HL-60 (cell line): ENCODE data around the gene EIF2B5.

Source experiments
- GABPA ChIP-seq: IDR thresholded peaks from 2 replicates; pipeline ENCODE4 v1.6.1; 2012; ENCODE audit warnings: low read depth
- POLR2AphosphoS5 ChIP-seq: IDR thresholded peaks from 2 replicates; pipeline ENCODE4 v1.6.1; 2012; ENCODE audit warnings: low read depth
- SPI1 ChIP-seq: IDR thresholded peaks from 2 replicates; pipeline ENCODE4 v1.6.1; 2012; ENCODE audit warnings: low read depth, mild to moderate bottlenecking, borderline replicate concordance
- TF ChIP-seq, protein P1 (sequence below): IDR thresholded peaks from one replicate; pipeline ENCODE4 v1.5.1; 2011; ENCODE audit warnings: low read length, control low read depth, inconsistent platforms; ENCODE audit not compliant: insufficient read depth
- TF ChIP-seq, protein P2 (sequence below): IDR thresholded peaks from 2 replicates; pipeline ENCODE4 v1.6.1; 2012; ENCODE audit warnings: low read depth; ENCODE audit not compliant: insufficient replicate concordance

DNA sequence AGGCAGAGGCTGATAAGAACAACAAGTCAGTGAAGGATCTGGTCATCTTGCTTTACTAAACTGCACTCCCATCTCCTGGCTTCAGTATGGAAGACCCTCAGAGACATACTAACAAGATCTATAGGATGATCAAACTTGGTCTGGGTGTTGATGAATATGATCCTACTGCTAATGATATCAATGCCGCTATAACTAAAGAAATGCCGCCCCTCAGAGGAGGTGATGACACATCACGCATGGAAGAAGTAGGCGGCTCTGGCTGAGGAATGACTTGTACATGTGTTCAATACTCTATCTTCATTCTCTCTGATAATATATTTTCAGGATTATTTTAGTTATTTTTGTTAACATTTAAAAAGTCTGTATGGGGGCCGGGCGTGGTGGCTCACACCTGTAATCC lies 17.5 kb upstream of the EIF2B5 start:
- TF ChIP-seq SPI1 (no peak), GABPA (no peak), POLR2AphosphoS5 (no peak)
- TF ChIP-seq, protein P1, sequence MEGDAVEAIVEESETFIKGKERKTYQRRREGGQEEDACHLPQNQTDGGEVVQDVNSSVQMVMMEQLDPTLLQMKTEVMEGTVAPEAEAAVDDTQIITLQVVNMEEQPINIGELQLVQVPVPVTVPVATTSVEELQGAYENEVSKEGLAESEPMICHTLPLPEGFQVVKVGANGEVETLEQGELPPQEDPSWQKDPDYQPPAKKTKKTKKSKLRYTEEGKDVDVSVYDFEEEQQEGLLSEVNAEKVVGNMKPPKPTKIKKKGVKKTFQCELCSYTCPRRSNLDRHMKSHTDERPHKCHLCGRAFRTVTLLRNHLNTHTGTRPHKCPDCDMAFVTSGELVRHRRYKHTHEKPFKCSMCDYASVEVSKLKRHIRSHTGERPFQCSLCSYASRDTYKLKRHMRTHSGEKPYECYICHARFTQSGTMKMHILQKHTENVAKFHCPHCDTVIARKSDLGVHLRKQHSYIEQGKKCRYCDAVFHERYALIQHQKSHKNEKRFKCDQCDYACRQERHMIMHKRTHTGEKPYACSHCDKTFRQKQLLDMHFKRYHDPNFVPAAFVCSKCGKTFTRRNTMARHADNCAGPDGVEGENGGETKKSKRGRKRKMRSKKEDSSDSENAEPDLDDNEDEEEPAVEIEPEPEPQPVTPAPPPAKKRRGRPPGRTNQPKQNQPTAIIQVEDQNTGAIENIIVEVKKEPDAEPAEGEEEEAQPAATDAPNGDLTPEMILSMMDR, result no peak
- TF ChIP-seq, protein P2, sequence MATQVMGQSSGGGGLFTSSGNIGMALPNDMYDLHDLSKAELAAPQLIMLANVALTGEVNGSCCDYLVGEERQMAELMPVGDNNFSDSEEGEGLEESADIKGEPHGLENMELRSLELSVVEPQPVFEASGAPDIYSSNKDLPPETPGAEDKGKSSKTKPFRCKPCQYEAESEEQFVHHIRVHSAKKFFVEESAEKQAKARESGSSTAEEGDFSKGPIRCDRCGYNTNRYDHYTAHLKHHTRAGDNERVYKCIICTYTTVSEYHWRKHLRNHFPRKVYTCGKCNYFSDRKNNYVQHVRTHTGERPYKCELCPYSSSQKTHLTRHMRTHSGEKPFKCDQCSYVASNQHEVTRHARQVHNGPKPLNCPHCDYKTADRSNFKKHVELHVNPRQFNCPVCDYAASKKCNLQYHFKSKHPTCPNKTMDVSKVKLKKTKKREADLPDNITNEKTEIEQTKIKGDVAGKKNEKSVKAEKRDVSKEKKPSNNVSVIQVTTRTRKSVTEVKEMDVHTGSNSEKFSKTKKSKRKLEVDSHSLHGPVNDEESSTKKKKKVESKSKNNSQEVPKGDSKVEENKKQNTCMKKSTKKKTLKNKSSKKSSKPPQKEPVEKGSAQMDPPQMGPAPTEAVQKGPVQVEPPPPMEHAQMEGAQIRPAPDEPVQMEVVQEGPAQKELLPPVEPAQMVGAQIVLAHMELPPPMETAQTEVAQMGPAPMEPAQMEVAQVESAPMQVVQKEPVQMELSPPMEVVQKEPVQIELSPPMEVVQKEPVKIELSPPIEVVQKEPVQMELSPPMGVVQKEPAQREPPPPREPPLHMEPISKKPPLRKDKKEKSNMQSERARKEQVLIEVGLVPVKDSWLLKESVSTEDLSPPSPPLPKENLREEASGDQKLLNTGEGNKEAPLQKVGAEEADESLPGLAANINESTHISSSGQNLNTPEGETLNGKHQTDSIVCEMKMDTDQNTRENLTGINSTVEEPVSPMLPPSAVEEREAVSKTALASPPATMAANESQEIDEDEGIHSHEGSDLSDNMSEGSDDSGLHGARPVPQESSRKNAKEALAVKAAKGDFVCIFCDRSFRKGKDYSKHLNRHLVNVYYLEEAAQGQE, result no peak
